ENCODE data around the gene TBCEL.

The TBCEL gene

GRCh38 chr11:121138259-121138658 lies 114.4 kb downstream of the TBCEL start:
- no peak for DNase-seq (ENCODE audit: low spot score)

GRCh38 chr11:121140369-121140768 lies 116.5 kb downstream of the TBCEL start:
- no peak for DNase-seq (ENCODE audit: low spot score)

All from SK-N-DZ (cell line).